ENCODE results near the gene TPM4. TPM values are rescaled to one million over a fixed set of nuclear protein-coding genes. Genes with fewer than 3 reads are reported as not detected.
"Not testable (repeated sequence)": the region's sequence is repeated elsewhere in the genome, so short reads cannot be mapped to it uniquely, and the experiment has no call there.

Gene TPM4
- 536 TPM for polyA plus RNA-seq (ENCODE audit: insufficient read length)
- long read RNA-seq, donor 1, transcript TPM4-213 (1 exons, 2,672 nt) = major isoform, 203 of 525 reads
- long read RNA-seq, donor 1, transcript TPM4-206 (4 exons, 877 nt) = minor isoform, 5 of 525 reads
- long read RNA-seq, donor 1, transcript TPM4-201 (8 exons, 2,666 nt) = minor isoform, 153 of 525 reads
- long read RNA-seq, donor 1, partial matches to known transcripts = 113 of 525 reads
- long read RNA-seq, donor 1, other reads (novel, unspliced or antisense) = 50 of 525 reads
- long read RNA-seq, donor 2, transcript TPM4-201 (8 exons, 2,666 nt) = major isoform, 157 of 414 reads
- long read RNA-seq, donor 2, transcript TPM4-213 (1 exons, 2,672 nt) = minor isoform, 125 of 414 reads
- long read RNA-seq, donor 2, partial matches to known transcripts = 99 of 414 reads
- long read RNA-seq, donor 2, other reads (novel, unspliced or antisense) = 28 of 414 reads
- long read RNA-seq, donor 3, transcript TPM4-201 (8 exons, 2,666 nt) = minor isoform, 92 of 356 reads
- long read RNA-seq, donor 3, transcript TPM4-213 (1 exons, 2,672 nt) = major isoform, 119 of 356 reads
- long read RNA-seq, donor 3, partial matches to known transcripts = 123 of 356 reads
- long read RNA-seq, donor 3, other reads (novel, unspliced or antisense) = 18 of 356 reads
- long read RNA-seq, donor 4, transcript TPM4-213 (1 exons, 2,672 nt) = major isoform, 28 of 49 reads
- long read RNA-seq, donor 4, transcript TPM4-201 (8 exons, 2,666 nt) = minor isoform, 7 of 49 reads
- long read RNA-seq, donor 4, partial matches to known transcripts = 12 of 49 reads
- long read RNA-seq, donor 4, other reads (novel, unspliced or antisense) = 0 of 49 reads
- long read RNA-seq, donor 5, transcript TPM4-201 (8 exons, 2,666 nt) = major isoform, 174 of 543 reads
- long read RNA-seq, donor 5, transcript TPM4-213 (1 exons, 2,672 nt) = minor isoform, 159 of 543 reads
- long read RNA-seq, donor 5, partial matches to known transcripts = 168 of 543 reads
- long read RNA-seq, donor 5, other reads (novel, unspliced or antisense) = 41 of 543 reads
- long read RNA-seq, donor 6, transcript TPM4-213 (1 exons, 2,672 nt) = major isoform, 201 of 510 reads
- long read RNA-seq, donor 6, transcript TPM4-201 (8 exons, 2,666 nt) = minor isoform, 143 of 510 reads
- long read RNA-seq, donor 6, partial matches to known transcripts = 137 of 510 reads
- long read RNA-seq, donor 6, other reads (novel, unspliced or antisense) = 25 of 510 reads
- long read RNA-seq, donor 7, transcript TPM4-213 (1 exons, 2,672 nt) = major isoform, 178 of 513 reads
- long read RNA-seq, donor 7, transcript TPM4-201 (8 exons, 2,666 nt) = minor isoform, 145 of 513 reads
- long read RNA-seq, donor 7, transcript TPM4-206 (4 exons, 877 nt) = minor isoform, 7 of 513 reads
- long read RNA-seq, donor 7, partial matches to known transcripts = 131 of 513 reads
- long read RNA-seq, donor 7, other reads (novel, unspliced or antisense) = 47 of 513 reads
- long read RNA-seq, donor 8, transcript TPM4-201 (8 exons, 2,666 nt) = minor isoform, 58 of 154 reads
- long read RNA-seq, donor 8, transcript TPM4-213 (1 exons, 2,672 nt) = major isoform, 65 of 154 reads
- long read RNA-seq, donor 8, partial matches to known transcripts = 30 of 154 reads
- long read RNA-seq, donor 8, other reads (novel, unspliced or antisense) = 0 of 154 reads

GRCh38 chr19:16076154-16076957 lies at the start of gene TPM4:
TSS of gene TPM4 (plus strand) at chr19:16076495. CDS start at chr19:16076566, 71 bp downstream.
- DNase-seq = peak; percentile 92

GRCh38 chr19:16026756-16027155 lies 49.5 kb upstream of the TPM4 start:
- DNase-seq = no peak

DNA sequence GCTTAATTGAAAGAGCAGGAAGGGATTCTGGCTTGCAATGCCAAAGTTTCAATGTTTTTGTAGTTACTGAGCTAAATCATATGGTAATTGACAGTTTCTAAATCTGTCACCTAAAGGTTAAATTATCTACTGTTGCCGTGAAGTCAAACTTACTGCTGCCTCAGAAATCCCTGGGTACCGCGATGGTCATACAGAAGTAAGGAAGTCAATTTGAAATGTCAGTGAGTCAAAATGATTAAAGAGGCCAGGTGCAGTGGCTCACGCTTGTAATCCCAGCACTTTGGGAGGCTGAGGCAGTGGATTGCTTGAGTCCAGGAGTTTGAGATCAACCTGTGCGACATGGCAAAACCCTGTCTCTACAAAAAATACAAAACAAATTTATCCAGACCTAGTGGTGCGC lies 48.8 kb upstream of the TPM4 start:
- DNase-seq = no peak

GRCh38 chr19:16030155-16030554 lies 46.1 kb upstream of the TPM4 start:
- not testable (repeated sequence) for DNase-seq

DNA sequence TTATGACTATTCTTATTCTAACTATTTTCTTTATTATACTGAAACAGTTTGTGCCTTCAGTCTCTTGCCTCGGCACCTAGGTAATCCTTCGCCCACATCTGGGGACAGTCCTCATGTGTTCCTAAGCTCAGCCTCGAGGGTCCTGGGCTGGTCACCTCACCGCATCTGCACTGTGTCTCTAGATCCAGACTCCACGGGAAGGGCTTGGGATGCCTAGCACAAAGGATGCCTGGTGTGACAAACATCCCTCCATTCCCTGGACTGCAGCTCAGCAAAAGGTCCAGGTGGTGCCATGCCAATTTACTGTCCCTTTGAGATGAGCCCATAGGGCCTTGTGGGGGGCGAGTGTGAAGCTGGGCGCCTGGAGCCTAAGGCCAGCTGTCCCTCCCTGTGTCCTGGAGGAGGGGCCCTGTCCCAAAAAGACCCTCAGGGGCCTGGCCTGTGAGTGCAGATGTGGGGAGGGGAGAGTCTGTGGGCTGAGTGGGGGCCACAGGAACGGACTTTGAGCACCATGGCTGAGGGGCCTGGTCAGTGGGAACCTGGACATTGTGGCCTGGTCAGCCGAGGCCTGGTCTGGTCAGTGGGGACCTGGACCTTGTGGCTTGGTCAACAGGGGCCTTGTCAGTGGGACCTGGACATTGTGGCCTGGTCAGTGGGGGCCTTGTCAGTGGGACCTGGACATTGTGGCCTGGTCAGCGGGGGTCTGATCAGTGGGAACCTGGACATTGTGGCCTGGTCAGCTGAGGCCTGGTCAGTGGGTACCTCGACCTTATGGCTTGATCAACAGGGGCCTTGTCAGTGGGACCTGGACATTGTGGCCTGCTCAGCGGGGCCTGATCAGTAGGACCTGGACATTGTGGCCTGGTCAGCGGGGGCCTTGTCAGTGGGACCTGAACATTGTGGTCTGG lies 45.1 kb upstream of the TPM4 start:
- DNase-seq = no peak

DNA sequence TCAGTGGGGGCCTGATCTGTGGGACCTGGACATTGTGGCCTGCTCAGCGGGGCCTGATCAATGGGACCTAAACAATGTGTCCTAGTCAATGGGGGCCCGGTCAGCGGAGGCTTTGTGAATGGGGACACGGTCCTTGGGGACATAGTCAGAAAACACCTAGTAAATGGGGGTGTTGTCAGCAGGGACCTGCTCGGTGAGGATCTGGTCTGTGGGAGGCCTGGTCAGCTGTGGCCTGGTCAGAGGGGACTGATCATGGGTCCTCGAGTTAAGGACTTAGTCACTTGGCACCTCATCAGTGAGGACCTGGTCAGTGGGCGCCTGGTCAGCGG lies 44.5 kb upstream of the TPM4 start:
- no peak for DNase-seq

DNA sequence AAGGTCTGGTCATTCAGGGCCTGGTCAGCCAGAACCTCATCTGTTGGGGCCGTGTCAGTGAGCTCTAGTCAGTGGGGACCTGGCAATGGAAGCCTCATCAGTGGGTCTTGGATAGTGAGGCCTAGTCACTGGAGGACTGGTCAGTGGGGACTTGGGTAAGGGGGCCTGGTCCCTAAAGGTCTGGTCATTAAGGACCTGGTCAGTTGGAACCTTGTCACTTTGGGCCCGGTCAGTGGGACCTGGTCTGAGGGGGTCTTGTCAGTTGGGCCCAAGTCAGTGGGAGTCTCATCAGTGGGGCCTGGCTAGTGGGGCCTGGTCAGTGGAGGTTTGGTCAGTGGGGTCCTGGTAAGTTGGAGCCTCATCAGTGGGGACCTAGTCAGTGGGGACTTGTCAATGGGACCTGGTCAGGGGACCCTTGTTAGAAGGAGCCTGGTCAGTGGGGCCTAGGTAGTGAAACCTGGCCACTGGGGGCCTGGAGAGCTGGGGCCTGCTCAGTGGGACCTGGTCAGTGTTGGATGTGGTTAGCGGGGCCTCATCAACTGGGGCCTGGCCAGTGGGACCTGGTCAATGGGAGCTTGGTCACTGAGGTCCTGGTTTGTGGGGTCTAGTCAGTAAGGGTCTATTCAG lies 43.7 kb upstream of the TPM4 start:
- DNase-seq = no peak

DNA sequence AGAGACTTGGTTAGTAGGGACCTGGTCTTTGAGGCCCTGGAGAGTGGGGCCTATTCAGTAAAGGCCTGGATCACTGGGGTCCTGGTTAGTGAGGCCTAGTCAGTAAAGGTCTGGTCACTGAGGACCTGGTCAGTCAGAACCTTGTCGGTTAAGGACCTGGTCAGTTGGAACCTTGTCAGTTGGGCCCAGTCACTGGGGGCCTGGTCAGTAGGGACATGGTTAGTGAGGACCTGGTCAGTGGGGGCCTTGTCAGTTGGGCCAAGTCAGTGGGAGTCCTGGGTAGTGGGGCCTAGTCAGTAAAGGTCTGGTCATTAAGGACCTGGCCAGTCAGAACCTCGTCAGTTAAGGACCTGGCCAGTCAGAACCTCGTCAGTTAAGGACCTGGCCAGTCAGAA lies 43.2 kb upstream of the TPM4 start:
- no peak for DNase-seq

DNA sequence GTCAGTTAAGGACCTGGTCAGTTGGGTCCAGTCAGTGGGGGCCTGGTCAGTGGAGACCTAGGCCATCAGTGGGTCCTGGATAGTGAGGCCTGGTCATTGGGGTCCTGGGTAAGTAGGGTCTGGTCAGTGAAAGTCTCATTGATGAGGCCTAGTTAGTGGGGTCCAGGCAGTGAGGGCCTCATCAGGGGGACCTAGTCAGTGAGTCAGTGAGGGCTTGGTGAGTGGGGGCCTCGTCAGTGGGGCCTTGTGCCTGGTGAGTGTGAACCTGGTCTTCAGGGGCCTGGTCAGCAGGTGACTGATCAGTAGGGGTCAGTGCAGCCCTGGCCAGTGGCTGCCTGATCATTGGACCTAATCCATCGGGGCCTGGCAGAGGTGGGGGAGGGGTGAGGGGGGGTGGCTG lies 42.6 kb upstream of the TPM4 start:
- no peak for DNase-seq

GRCh38 chr19:16034180-16034579 lies 42.1 kb upstream of the TPM4 start:
- DNase-seq = no peak

DNA sequence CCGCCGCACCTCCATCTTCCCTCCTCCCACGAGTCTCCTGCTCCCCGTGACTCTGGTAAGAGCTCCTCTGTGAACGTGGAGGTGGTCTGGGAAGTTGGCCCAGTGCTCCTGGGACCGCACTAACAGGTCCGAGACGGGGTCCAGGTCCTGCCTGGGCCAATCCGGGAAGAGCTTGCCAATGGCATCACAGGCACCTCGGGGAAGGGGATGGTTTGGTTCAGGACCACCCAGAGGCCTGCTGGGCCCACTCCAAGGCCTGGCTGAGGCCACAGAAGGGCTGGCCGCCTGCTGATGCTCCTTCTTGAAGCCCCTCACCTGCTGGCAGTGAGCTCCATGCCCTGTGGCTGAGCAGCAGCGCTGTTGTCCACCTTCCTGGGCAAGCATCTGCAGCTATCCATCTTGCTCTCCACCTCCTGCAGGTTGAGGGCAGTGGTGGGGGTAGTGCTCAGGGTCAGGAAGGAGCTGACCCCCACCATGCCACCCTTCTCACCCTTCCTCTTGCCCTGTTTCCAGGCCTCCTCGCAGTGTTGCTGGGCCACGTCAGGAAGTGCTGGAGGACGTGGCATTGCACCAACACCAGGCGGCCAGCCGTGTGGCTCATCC lies 41.2 kb upstream of the TPM4 start:
- DNase-seq = no peak

GRCh38 chr19:16035601-16036297 lies 40.5 kb upstream of the TPM4 start:
- DNase-seq = no peak

- no peak for DNase-seq
These were observed 39.8 kb upstream of the TPM4 start for GRCh38 chr19:16036397-16036925.

DNA sequence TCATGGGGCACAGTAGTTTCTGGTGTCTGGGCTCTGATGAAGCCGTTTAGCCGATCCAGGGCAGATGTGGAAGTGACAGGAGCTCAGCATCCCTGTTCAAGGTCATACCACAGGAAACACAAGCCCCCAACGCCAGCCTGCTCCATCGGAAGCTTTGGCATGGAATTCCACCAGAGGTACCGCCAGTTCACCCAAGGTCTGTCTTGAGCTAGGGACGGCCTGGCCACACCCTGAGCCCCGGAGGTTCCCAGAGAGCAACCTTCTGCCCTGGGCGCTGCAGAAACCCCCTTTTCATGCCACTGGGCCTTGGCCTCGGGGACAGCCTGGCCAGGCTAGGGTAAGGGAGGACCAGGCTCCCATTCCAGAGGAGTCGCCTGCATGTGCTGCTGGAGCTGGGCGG lies 39.4 kb upstream of the TPM4 start:
- DNase-seq = no peak

GRCh38 chr19:16037424-16038195 lies 38.7 kb upstream of the TPM4 start:
- DNase-seq = no peak

DNA sequence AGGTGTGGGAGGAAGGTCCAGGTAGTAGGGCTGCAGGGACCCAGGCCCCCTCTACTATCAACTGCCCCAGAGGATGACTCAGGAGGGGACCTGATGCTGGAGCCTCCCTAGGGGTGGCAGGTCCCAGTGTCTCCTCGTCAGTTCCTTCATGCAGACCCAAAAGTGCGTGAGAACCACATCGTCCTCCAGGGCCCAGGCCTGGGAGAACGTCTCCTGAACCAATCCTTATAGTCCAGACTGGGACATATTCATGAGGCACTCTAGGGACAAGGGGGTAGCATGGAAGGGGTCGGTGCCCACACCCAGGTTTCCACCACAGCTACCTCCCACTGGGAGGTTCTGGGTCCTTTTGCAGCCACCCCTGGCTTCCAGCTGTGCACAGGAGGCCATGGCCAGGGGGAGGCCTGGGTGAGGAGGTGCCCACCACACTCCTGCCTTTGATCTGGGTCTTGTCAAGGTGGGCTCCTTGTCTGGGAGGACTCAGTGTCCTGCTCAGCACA lies 38.0 kb upstream of the TPM4 start:
- DNase-seq = no peak

DNA sequence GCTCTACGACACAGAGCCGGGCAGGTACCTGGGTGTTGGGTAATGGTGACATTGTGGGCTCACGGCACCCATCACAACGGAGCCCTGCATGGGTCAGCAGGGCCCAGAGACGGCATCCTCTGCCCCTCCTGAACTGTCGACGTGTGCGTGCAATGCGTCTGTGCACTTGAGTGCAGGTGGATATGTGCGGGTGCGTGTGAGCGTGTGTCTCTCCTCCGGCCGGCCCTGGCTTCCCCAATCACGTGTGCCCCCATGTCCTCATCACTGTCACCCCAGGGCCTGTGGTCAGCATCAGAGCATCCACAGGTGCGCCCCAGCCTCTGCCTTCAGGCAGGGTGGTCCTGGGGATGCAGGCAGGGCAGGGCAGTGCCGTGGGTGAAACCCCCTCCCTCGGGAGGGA lies 37.2 kb upstream of the TPM4 start:
- DNase-seq = no peak

All from left kidney (tissue), 8 donors.